ENCODE measurements around the gene CHIC2.

CHIC2 gene

GRCh38 chr4:54092405-54093323 is 28.3 kb upstream of the CHIC2 start:
- no peak for ATAC-seq

- peak; percentile 82 to 83 for ATAC-seq
Observed at GRCh38 chr4:54091637-54092404, 27.4 kb upstream of the CHIC2 start.

GRCh38 chr4:54090804-54091623 is 26.6 kb upstream of the CHIC2 start:
- peak; percentile 41 to 53 for ATAC-seq

GRCh38 chr4:54090404-54090803 is 26.0 kb upstream of the CHIC2 start:
- ATAC-seq = no peak

- ATAC-seq = no peak
Observed at GRCh38 chr4:54089875-54090274, 25.5 kb upstream of the CHIC2 start.

- ATAC-seq = no peak
Observed at GRCh38 chr4:54085284-54085683, 20.9 kb upstream of the CHIC2 start.

GRCh38 chr4:54082168-54082567 is 17.8 kb upstream of the CHIC2 start:
- ATAC-seq = no peak

GRCh38 chr4:54077812-54078211 is 13.4 kb upstream of the CHIC2 start:
- peak in 1 of 2 donors; percentile 41 for ATAC-seq

- ATAC-seq = no peak
Observed at GRCh38 chr4:54076673-54077072, 12.3 kb upstream of the CHIC2 start.

GRCh38 chr4:54074381-54074780 is 10.0 kb upstream of the CHIC2 start:
- no peak for ATAC-seq

- ATAC-seq = no peak
Observed at GRCh38 chr4:54073271-54073880, 9.0 kb upstream of the CHIC2 start.

- no peak for ATAC-seq
Observed at GRCh38 chr4:54067166-54067565, 2.8 kb upstream of the CHIC2 start.

GRCh38 chr4:54066718-54067129 is 2.3 kb upstream of the CHIC2 start:
- no peak for ATAC-seq

- no peak for ATAC-seq
Observed at GRCh38 chr4:54066088-54066415, 1.6 kb upstream of the CHIC2 start.

- ATAC-seq = no peak
Observed at GRCh38 chr4:54065282-54066087, 1.1 kb upstream of the CHIC2 start.

- peak; percentile 10 to 12 for ATAC-seq
Observed at GRCh38 chr4:54063737-54064316, 578 bp downstream of the CHIC2 start.

GRCh38 chr4:54063229-54063628 is 1.2 kb downstream of the CHIC2 start:
- ATAC-seq = peak; percentile 14 to 22

- ATAC-seq = no peak
Observed at GRCh38 chr4:54062392-54062791, 2.0 kb downstream of the CHIC2 start.

GRCh38 chr4:54061873-54062272 is 2.5 kb downstream of the CHIC2 start:
- ATAC-seq = no peak

GRCh38 chr4:54061067-54061466 is 3.3 kb downstream of the CHIC2 start:
- ATAC-seq = no peak

GRCh38 chr4:54060116-54060515 is 4.3 kb downstream of the CHIC2 start:
- ATAC-seq = no peak

All from activated CD4-positive, CD25-positive, alpha-beta regulatory T cell treated with anti-CD3 and anti-CD28 coated beads, Interleukin-2, amount 50 U/mL, for 24 hours (primary cell).